H1 (cell line): ENCODE results near the gene S100PBP. TPM values are rescaled to one million over a fixed set of nuclear protein-coding genes. Genes with fewer than 3 reads are reported as not detected.

ENCODE experiments used
- CTCF ChIA-PET: fragments of 300-600 bp; sonication (Branson Sonifier 250); formaldehyde crosslinking; loops from one replicate; lab custom pipeline; 2021; ENCODE audit not compliant: partially characterized antibody; lab: Charles Lee
- POLR2A ChIA-PET: fragments of 300-600 bp; sonication (Branson Sonifier 250); formaldehyde crosslinking; loops from one replicate; lab custom pipeline; 2021; ENCODE audit warnings: inconsistent platforms; ENCODE audit not compliant: partially characterized antibody; lab: Charles Lee
- DNase-seq, 2 experiments: peaks; one replicate each; pipeline versions ENCODE4 v3.0.0 to v3.0.0-alpha.2; 2010 to 2022; ENCODE audit warnings: low spot score in 2 of 2, low read depth in 1 of 2, mixed read lengths in 1 of 2
- FAIRE-seq: peaks from 2 replicates; lab custom pipeline; 2011; peaks lifted over from hg19 to GRCh38; lab: Jason Lieb, UNC
- H2AFZ ChIP-seq: 2 replicates; pipeline ENCODE4 v1.8.1; 2012; ENCODE audit warnings: low read length, inconsistent platforms
- H2AK5ac ChIP-seq: 2 replicates; pipeline ENCODE4 v1.6.1; 2013; ENCODE audit warnings: low read depth, low read length
- H2BK120ac ChIP-seq: replicated peaks from 2 replicates; pipeline ENCODE3; 2013; ENCODE audit warnings: low read depth, low read length, inconsistent platforms
- H2BK12ac ChIP-seq: 2 replicates; pipeline ENCODE4 v1.6.1; 2013; ENCODE audit warnings: low read depth, low read length
- H2BK15ac ChIP-seq: 2 replicates; pipeline ENCODE4 v1.6.1; 2013; ENCODE audit warnings: low read length
- H2BK20ac ChIP-seq: 2 replicates; pipeline ENCODE4 v1.6.1; 2013; ENCODE audit warnings: low read length
- H2BK5ac ChIP-seq: 2 replicates; pipeline ENCODE4 v1.6.1; 2013; ENCODE audit warnings: low read depth, low read length
- H3K14ac ChIP-seq: 2 replicates; pipeline ENCODE4 v1.6.1; 2013; ENCODE audit warnings: inconsistent platforms; ENCODE audit not compliant: insufficient read length
- H3K18ac ChIP-seq: 2 replicates; pipeline ENCODE4 v1.6.1; 2013; ENCODE audit warnings: low read length; ENCODE audit errors: extremely low read depth
- H3K23ac ChIP-seq: 2 replicates; pipeline ENCODE4 v1.6.1; 2013; ENCODE audit warnings: inconsistent platforms; ENCODE audit not compliant: insufficient read length
- H3K23me2 ChIP-seq: 2 replicates; pipeline ENCODE4 v1.6.1; 2013; ENCODE audit warnings: low read depth, low read length
- H3K27ac ChIP-seq: 2 replicates; pipeline ENCODE4 v1.6.1; 2011; ENCODE audit warnings: low read depth, low read length, inconsistent platforms
- H3K27me3 ChIP-seq, 4 experiments: replicated peaks in 1 of 4; 1 replicate in 1 of 4; 2 replicates in 3 of 4; pipeline versions ENCODE4 v1.6.1 to v1.8.1; 2011 to 2013; ENCODE audit warnings: low read length in 3 of 4, mild to moderate bottlenecking in 3 of 4, inconsistent platforms in 2 of 4, mixed read lengths in 2 of 4, moderate library complexity in 1 of 4; ENCODE audit not compliant: control insufficient read depth in 3 of 4, insufficient read depth in 3 of 4; ENCODE audit errors: extremely low read depth in 1 of 4
- H3K36me3 ChIP-seq, 4 experiments: 2 replicates each; pipeline versions ENCODE4 v1.6.1 to v1.8.1; 2011 to 2013; ENCODE audit warnings: mild to moderate bottlenecking in 4 of 4, low read length in 3 of 4, moderate library complexity in 2 of 4, control low read depth in 1 of 4, inconsistent platforms in 1 of 4; ENCODE audit not compliant: insufficient read depth in 4 of 4, control insufficient read depth in 2 of 4
- H3K4ac ChIP-seq: replicated peaks from 2 replicates; pipeline ENCODE3; 2013; ENCODE audit warnings: low read length, low read depth, mixed read lengths, inconsistent platforms; ENCODE audit not compliant: insufficient read length
- H3K4me1 ChIP-seq, 4 experiments: replicated peaks in 1 of 4; 1 replicate in 1 of 4; 2 replicates in 3 of 4; pipeline versions ENCODE4 v1.6.1 to v1.8.1; 2011 to 2013; ENCODE audit warnings: low read length in 3 of 4, inconsistent platforms in 2 of 4, mixed read lengths in 1 of 4; ENCODE audit not compliant: insufficient read depth in 4 of 4, control insufficient read depth in 3 of 4
- H3K4me2 ChIP-seq, 2 experiments: 2 replicates each; pipeline versions ENCODE4 v1.6.1 to v1.8.1; 2011 to 2013; ENCODE audit warnings: low read depth in 2 of 2, low read length in 2 of 2, control low read depth in 1 of 2, inconsistent platforms in 1 of 2, mild to moderate bottlenecking in 1 of 2; ENCODE audit not compliant: insufficient read depth in 1 of 2
- H3K4me3 ChIP-seq, 4 experiments: fragments of 200-600, 300-600 bp in 1 of 4; sonication (generic), shearing (Covaris generic), sonication (Bioruptor Twin) in 1 of 4; 2 replicates each; pipeline versions ENCODE4 v1.5.1 to v1.8.1; 2011 to 2016; ENCODE audit warnings: low read length in 4 of 4, low read depth in 3 of 4, control low read depth in 2 of 4, inconsistent platforms in 2 of 4, mild to moderate bottlenecking in 2 of 4, mixed read lengths in 1 of 4, moderate library complexity in 1 of 4; ENCODE audit not compliant: insufficient read depth in 2 of 4; ENCODE audit errors: extremely low read depth in 1 of 4
- H3K56ac ChIP-seq: replicated peaks from 2 replicates; pipeline ENCODE3; 2013; ENCODE audit warnings: low read depth, mild to moderate bottlenecking, mixed read lengths, low read length, inconsistent platforms; ENCODE audit not compliant: insufficient read length
- H3K79me1 ChIP-seq: 2 replicates; pipeline ENCODE4 v1.6.1; 2013; ENCODE audit warnings: low read depth, low read length, control low read depth
- H3K79me2 ChIP-seq, 2 experiments: 2 replicates each; pipeline versions ENCODE4 v1.6.1 to v1.8.1; 2012 to 2013; ENCODE audit warnings: low read length in 2 of 2, mild to moderate bottlenecking in 2 of 2, inconsistent platforms in 1 of 2; ENCODE audit not compliant: insufficient read depth in 2 of 2, control insufficient read depth in 1 of 2
- H3K9ac ChIP-seq, 4 experiments: replicated peaks in 1 of 4; 1 replicate in 1 of 4; 2 replicates in 3 of 4; pipeline versions ENCODE4 v1.6.1 to v1.8.1; 2011 to 2013; ENCODE audit warnings: low read depth in 3 of 4, low read length in 3 of 4, control low read depth in 2 of 4, mild to moderate bottlenecking in 2 of 4, moderate library complexity in 2 of 4, inconsistent platforms in 1 of 4; ENCODE audit errors: extremely low read depth in 1 of 4
- H3K9me3 ChIP-seq, 2 experiments: 2 replicates each; pipeline versions ENCODE4 v1.6.1 to v1.8.1; 2012 to 2013; ENCODE audit warnings: mild to moderate bottlenecking in 2 of 2, moderate library complexity in 2 of 2, control low read depth in 1 of 2, inconsistent platforms in 1 of 2, low read depth in 1 of 2, low read length in 1 of 2, mixed read lengths in 1 of 2; ENCODE audit not compliant: insufficient read depth in 2 of 2
- H4K20me1 ChIP-seq, 2 experiments: replicated peaks in 1 of 2; 2 replicates each; pipeline versions ENCODE3 to v1.8.1; 2011 to 2013; ENCODE audit warnings: inconsistent platforms in 2 of 2, low read length in 2 of 2, mild to moderate bottlenecking in 1 of 2; ENCODE audit not compliant: insufficient read depth in 2 of 2, control insufficient read depth in 1 of 2
- H4K5ac ChIP-seq: 2 replicates; pipeline ENCODE4 v1.6.1; 2013; ENCODE audit warnings: low read length, low read depth, mixed read lengths, inconsistent platforms; ENCODE audit not compliant: insufficient read length
- H4K8ac ChIP-seq: 2 replicates; pipeline ENCODE4 v1.8.0; 2013; ENCODE audit warnings: mild to moderate bottlenecking, moderate library complexity, low read length, inconsistent platforms; ENCODE audit not compliant: insufficient read depth; ENCODE audit errors: extremely low read depth
- H4K91ac ChIP-seq: replicated peaks from 2 replicates; pipeline ENCODE3; 2013; ENCODE audit warnings: low read length, mixed read lengths, inconsistent platforms; ENCODE audit not compliant: insufficient read length
- FOSL1 ChIP-seq: IDR thresholded peaks from 2 replicates; pipeline ENCODE4 v1.6.1; 2011; ENCODE audit warnings: mild to moderate bottlenecking, low read depth, low read length, moderate library complexity; ENCODE audit not compliant: insufficient read depth
- KDM1A ChIP-seq: fragments of 200-600, 300-600 bp; sonication (generic); IDR thresholded peaks from 2 replicates; pipeline ENCODE4 v1.7.1; 2016; ENCODE audit warnings: mild to moderate bottlenecking, low read length, borderline replicate concordance
- WGBS, 2 experiments: shearing (Covaris generic) in 1 of 2; methylation state at CpG; one replicate each; pipeline versions ENCODE4 v1.1.6 to v1.1.7; 2013 to 2015; ENCODE audit warnings: low lambda C conversion rate in 2 of 2, mixed read lengths in 2 of 2, inconsistent platforms in 1 of 2, low coverage in 1 of 2, missing lambda C conversion rate in 1 of 2; ENCODE audit not compliant: insufficient replicate concordance in 2 of 2, insufficient coverage in 1 of 2, insufficient read length in 1 of 2; ENCODE audit errors: extremely low coverage in 1 of 2, missing lambda C conversion rate in 1 of 2; 5-methylcytosine and 5-hydroxymethylcytosine counted together
- polyA plus RNA-seq, 7 experiments: library from polyadenylated mRNA; depleted of rRNA in 3 of 7; stranded (reverse) in 5 of 7; unstranded in 2 of 7; fragments of >200 nt in 5 of 7; fragments of 200-250 nt in 2 of 7; gene quantifications; 1 replicate in 5 of 7; 2 replicates in 1 of 7; 4 replicates in 1 of 7; pipeline versions ENCODE4 v1.2.1 to v1.2.3, GENCODE V29; 2011 to 2013; ENCODE audit warnings: missing spikeins in 2 of 7, mixed read lengths in 2 of 7
- total RNA-seq: library from RNA; stranded (reverse); fragmentation: NEBNext Ultra II Directional; extraction: Animal tissue kit (Norgen Biotek cat#: 25700); gene quantifications from 2 replicates; pipeline ENCODE4 v1.2.1, GENCODE V29; 2021

Gene S100PBP
- total and polyA plus RNA-seq, 2 of the 8 experiments (the other 6 are each of a cell fraction or from before 2014, with no cell fraction given), result 43.8 to 68.3 TPM

- H3K36me3 ChIP-seq, result no peaks in the 10 kb centered on the region
- FAIRE-seq, result no peak
These were observed 57.7 kb downstream of the S100PBP start for GRCh38 chr1:32874860-32875752.

More at GRCh38 chr1:32874860-32875752, 57.7 kb downstream of the S100PBP start:
- Histone ChIP-seq H3K79me1 (no peaks in the 10 kb centered on the region), H2BK20ac (peak overlapping the region; percentile 86; the same call in 1 of the 2 replicates), H4K8ac (no peak overlapping the region), H2AFZ (no peak overlapping the region), H2BK5ac (0 out of 2 replicates have a peak overlapping the region, but pooled peaks have one; percentile 21), H2BK15ac (peak overlapping the region; percentile 76; the same call in 1 of the 2 replicates), H3K9ac (no peak overlapping the region), H4K91ac (peak overlapping the region; percentile 95), H3K27me3 (peaks cover 2 to 18% (median 18%) of the 10 kb centered on the region in 4 experiments), H2AK5ac (peak overlapping the region; percentile 44; the same call in 1 of the 2 replicates), H2BK120ac (peak overlapping the region; percentile 55), H3K23ac (no peak overlapping the region), H3K23me2 (peaks cover 5% of the 10 kb centered on the region; the same call in 1 of the 2 replicates), H3K4ac (peak overlapping the region; percentile 73), H4K20me1 (peaks cover 0 to 3% of the 10 kb centered on the region in 2 experiments), H3K79me2 (no peaks in the 10 kb centered on the region), H3K14ac (no peak overlapping the region), H3K4me1 (peaks cover 6 to 39% (median 21%) of the 10 kb centered on the region in 4 experiments), H3K9me3 (no peaks in the 10 kb centered on the region), H2BK12ac (peak overlapping the region; percentile 87; the same call in 1 of the 2 replicates), H3K18ac (peak overlapping the region; percentile 87), H3K4me3 (peak overlapping the region in 1 of 4 experiments; percentile 18; a peak in 1 of 8 replicates), H3K4me2 (peak overlapping the region; percentile 0 to 16; a peak in 1 of 4 replicates), H3K27ac (no peak overlapping the region), H4K5ac (no peak overlapping the region), H3K56ac (no peak overlapping the region)
- 81% methylated on average over 5 of the region's 5 CpGs; no CpG with 5 or more reads in 1 of the 2 experiments for WGBS, 2 experiments
- DNase-seq, result no peak
- ChIA-PET POLR2A (interaction anchor here (0.9 to 4.0 kb wide), 7 partner anchors 13 to 101 kb away, joined by 3 to 19 read pairs (median 4); partner anchors contain the start of genes S100PBP and YARS1), CTCF (interaction anchor here (0.6 to 19.0 kb wide), 15 partner anchors 14 to 260 kb away, joined by 3 to 382 read pairs (median 6); partner anchors contain the start of gene HPCA)
- TF ChIP-seq FOSL1 (no peak), KDM1A (peak; percentile 53; the same call in 1 of the 2 replicates)
